ENCODE data around the gene SNX20.

The SNX20 gene

GRCh38 chr16:50643192-50643591 is 37.9 kb downstream of the SNX20 start:
- no peak overlapping the region for H3K4me3 Mint-ChIP-seq
- no peak overlapping the region for H3K27ac Mint-ChIP-seq
- no peaks in the 10 kb centered on the region for H3K27me3 Mint-ChIP-seq
- peaks cover 7% of the 10 kb centered on the region for H3K4me1 Mint-ChIP-seq (ENCODE audit: low read depth)
- H3K9me3 Mint-ChIP-seq = no peaks in the 10 kb centered on the region
- no peaks in the 10 kb centered on the region for H3K36me3 Mint-ChIP-seq (ENCODE audit: low read depth)
- DNase-seq = no peak

GRCh38 chr16:50642349-50642748 is 38.8 kb downstream of the SNX20 start:
- H3K27me3 Mint-ChIP-seq = no peaks in the 10 kb centered on the region
- H3K4me1 Mint-ChIP-seq (ENCODE audit: low read depth) = peaks cover 7% of the 10 kb centered on the region
- no peaks in the 10 kb centered on the region for H3K36me3 Mint-ChIP-seq (ENCODE audit: low read depth)
- H3K9me3 Mint-ChIP-seq = no peaks in the 10 kb centered on the region
- DNase-seq = no peak
- no peak overlapping the region for H3K4me3 Mint-ChIP-seq
- H3K27ac Mint-ChIP-seq = no peak overlapping the region

- H3K4me1 Mint-ChIP-seq (ENCODE audit: low read depth) = peaks cover 7% of the 10 kb centered on the region
- no peaks in the 10 kb centered on the region for H3K27me3 Mint-ChIP-seq
- DNase-seq = no peak
- H3K36me3 Mint-ChIP-seq (ENCODE audit: low read depth) = no peaks in the 10 kb centered on the region
- H3K27ac Mint-ChIP-seq = no peak overlapping the region
- no peaks in the 10 kb centered on the region for H3K9me3 Mint-ChIP-seq
- H3K4me3 Mint-ChIP-seq = no peak overlapping the region
These were observed 39.3 kb downstream of the SNX20 start for GRCh38 chr16:50641818-50642187.

GRCh38 chr16:50640919-50641817 is 39.9 kb downstream of the SNX20 start:
- Mint-ChIP-seq H3K36me3 (ENCODE audit: low read depth) (no peaks in the 10 kb centered on the region), H3K4me3 (no peak overlapping the region), H3K9me3 (no peaks in the 10 kb centered on the region), H3K4me1 (ENCODE audit: low read depth) (peaks cover 7% of the 10 kb centered on the region), H3K27ac (no peak overlapping the region), H3K27me3 (no peaks in the 10 kb centered on the region)
- no peak for DNase-seq

GRCh38 chr16:50640391-50640790 is 40.7 kb downstream of the SNX20 start:
- no peak overlapping the region for H3K27ac Mint-ChIP-seq
- no peaks in the 10 kb centered on the region for H3K27me3 Mint-ChIP-seq
- DNase-seq = no peak
- H3K36me3 Mint-ChIP-seq (ENCODE audit: low read depth) = no peaks in the 10 kb centered on the region
- no peak overlapping the region for H3K4me3 Mint-ChIP-seq
- peaks cover 11% of the 10 kb centered on the region for H3K4me1 Mint-ChIP-seq (ENCODE audit: low read depth)
- H3K9me3 Mint-ChIP-seq = no peaks in the 10 kb centered on the region

- H3K4me1 Mint-ChIP-seq (ENCODE audit: low read depth) = peaks cover 7% of the 10 kb centered on the region
- no peak for DNase-seq
- H3K27ac Mint-ChIP-seq = no peak overlapping the region
These were observed 42.1 kb downstream of the SNX20 start for GRCh38 chr16:50638816-50639670.

GRCh38 chr16:50637716-50638602 is 43.2 kb downstream of the SNX20 start:
- Mint-ChIP-seq H3K36me3 (ENCODE audit: low read depth) (no peaks in the 10 kb centered on the region), H3K9me3 (no peaks in the 10 kb centered on the region), H3K4me1 (ENCODE audit: low read depth) (peaks cover 7% of the 10 kb centered on the region), H3K4me3 (no peak overlapping the region), H3K27ac (no peak overlapping the region), H3K27me3 (no peaks in the 10 kb centered on the region)
- DNase-seq = no peak

More at GRCh38 chr16:50638816-50639670, 42.1 kb downstream of the SNX20 start:
- H3K4me3 Mint-ChIP-seq = no peak overlapping the region
- H3K27me3 Mint-ChIP-seq = no peaks in the 10 kb centered on the region
- H3K9me3 Mint-ChIP-seq = no peaks in the 10 kb centered on the region
- no peaks in the 10 kb centered on the region for H3K36me3 Mint-ChIP-seq (ENCODE audit: low read depth)

GRCh38 chr16:50636753-50637374 is 44.2 kb downstream of the SNX20 start:
- Mint-ChIP-seq H3K9me3 (no peaks in the 10 kb centered on the region), H3K4me1 (ENCODE audit: low read depth) (peaks cover 4% of the 10 kb centered on the region), H3K27me3 (no peaks in the 10 kb centered on the region), H3K4me3 (no peak overlapping the region), H3K36me3 (ENCODE audit: low read depth) (no peaks in the 10 kb centered on the region), H3K27ac (no peak overlapping the region)
- no peak for DNase-seq

GRCh38 chr16:50635505-50636392 is 45.4 kb downstream of the SNX20 start:
- no peaks in the 10 kb centered on the region for H3K36me3 Mint-ChIP-seq (ENCODE audit: low read depth)
- DNase-seq = peak; percentile 52
- H3K9me3 Mint-ChIP-seq = no peaks in the 10 kb centered on the region
- peak overlapping the region; percentile 34 for H3K27ac Mint-ChIP-seq
- peaks cover 4% of the 10 kb centered on the region for H3K4me1 Mint-ChIP-seq (ENCODE audit: low read depth)
- H3K4me3 Mint-ChIP-seq = no peak overlapping the region
- H3K27me3 Mint-ChIP-seq = no peaks in the 10 kb centered on the region

GRCh38 chr16:50634947-50635346 is 46.2 kb downstream of the SNX20 start:
- Mint-ChIP-seq H3K9me3 (no peaks in the 10 kb centered on the region), H3K27ac (no peak overlapping the region), H3K36me3 (ENCODE audit: low read depth) (no peaks in the 10 kb centered on the region), H3K4me1 (ENCODE audit: low read depth) (peaks cover 4% of the 10 kb centered on the region), H3K4me3 (no peak overlapping the region), H3K27me3 (no peaks in the 10 kb centered on the region)
- DNase-seq = no peak

- no peak overlapping the region for H3K4me3 Mint-ChIP-seq
- H3K27ac Mint-ChIP-seq = no peak overlapping the region
- no peaks in the 10 kb centered on the region for H3K27me3 Mint-ChIP-seq
- DNase-seq = no peak
- peaks cover 4% of the 10 kb centered on the region for H3K4me1 Mint-ChIP-seq (ENCODE audit: low read depth)
- H3K36me3 Mint-ChIP-seq (ENCODE audit: low read depth) = no peaks in the 10 kb centered on the region
- no peaks in the 10 kb centered on the region for H3K9me3 Mint-ChIP-seq
These were observed 47.0 kb downstream of the SNX20 start for GRCh38 chr16:50634090-50634489.

- H3K36me3 Mint-ChIP-seq (ENCODE audit: low read depth) = no peaks in the 10 kb centered on the region
- H3K27me3 Mint-ChIP-seq = no peaks in the 10 kb centered on the region
- DNase-seq = no peak
- no peak overlapping the region for H3K27ac Mint-ChIP-seq
- no peak overlapping the region for H3K4me3 Mint-ChIP-seq
- H3K4me1 Mint-ChIP-seq (ENCODE audit: low read depth) = peaks cover 4% of the 10 kb centered on the region
- H3K9me3 Mint-ChIP-seq = no peaks in the 10 kb centered on the region
These were observed 47.9 kb downstream of the SNX20 start for GRCh38 chr16:50632927-50633800.
